Smooth muscle cell (in vitro differentiated cells): ENCODE results near the gene ZBTB20. TPM values are rescaled to one million over a fixed set of nuclear protein-coding genes. Genes with fewer than 3 reads are reported as not detected.

Source experiments
- DNase-seq: peaks from one replicate; lab custom pipeline; 2025; ENCODE audit not compliant: unreplicated experiment; lab: John Stamatoyannopoulos, UW
- H2AFZ ChIP-seq: fragments of 200-600 bp; sonication (generic); 2 replicates; pipeline ENCODE4 v1.6.0; 2016; ENCODE audit warnings: antibody characterized with exemption, low read depth, mild to moderate bottlenecking
- H3F3A ChIP-seq: fragments of 200-600 bp; sonication (generic); 2 replicates; pipeline ENCODE4 v1.6.0; 2017; ENCODE audit warnings: antibody characterized with exemption, low read depth
- H3K27ac ChIP-seq: fragments of 200-600 bp; sonication (generic); 2 replicates; pipeline ENCODE4 v1.5.1; 2016; ENCODE audit warnings: low read depth, mild to moderate bottlenecking
- H3K27me3 ChIP-seq: fragments of 200-600 bp; sonication (generic); 2 replicates; pipeline ENCODE4 v1.6.1; 2016; ENCODE audit warnings: low read depth, mild to moderate bottlenecking
- H3K36me3 ChIP-seq: fragments of 200-600 bp; sonication (generic); 2 replicates; pipeline ENCODE4 v1.5.1; 2016; ENCODE audit warnings: low read depth
- H3K4me1 ChIP-seq: fragments of 200-600 bp; sonication (generic); 2 replicates; pipeline ENCODE4 v1.5.1; 2016; ENCODE audit warnings: low read depth
- H3K4me2 ChIP-seq: fragments of 200-600 bp; sonication (generic); 2 replicates; pipeline ENCODE4 v1.6.0; 2016; ENCODE audit warnings: mild to moderate bottlenecking
- H3K4me3 ChIP-seq: fragments of 200-600 bp; sonication (generic); 2 replicates; pipeline ENCODE4 v1.5.1; 2016; ENCODE audit warnings: mild to moderate bottlenecking
- H3K79me2 ChIP-seq: fragments of 200-600 bp; sonication (generic); 2 replicates; pipeline ENCODE4 v1.6.0; 2016; ENCODE audit warnings: low read depth, mild to moderate bottlenecking
- H3K9ac ChIP-seq: fragments of 200-600 bp; sonication (generic); 2 replicates; pipeline ENCODE4 v1.6.0; 2016; ENCODE audit warnings: low read depth
- H3K9me3 ChIP-seq: fragments of 200-600 bp; sonication (generic); replicated peaks from 2 replicates; pipeline ENCODE4 v1.5.1; 2016; ENCODE audit warnings: low read depth
- H4K20me1 ChIP-seq: fragments of 200-600 bp; sonication (generic); 2 replicates; pipeline ENCODE4 v1.6.0; 2016; ENCODE audit warnings: low read depth
- CTCF ChIP-seq: fragments of 200-600 bp; sonication (generic); IDR thresholded peaks from 2 replicates; pipeline ENCODE4 v1.5.1; 2017; ENCODE audit warnings: borderline replicate concordance, mild to moderate bottlenecking, antibody characterized with exemption; ENCODE audit not compliant: insufficient read depth, poor library complexity, severe bottlenecking
- WGBS: methylation state at CpG from one replicate; pipeline ENCODE4 v1.1.7; 2016; ENCODE audit warnings: low lambda C conversion rate; 5-methylcytosine and 5-hydroxymethylcytosine counted together
- polyA plus RNA-seq: library from polyadenylated mRNA; unstranded; fragments of >200 nt; fragmentation: Nextera tagmentation; extraction: Ambion mirVana; gene quantifications from 2 replicates; pipeline ENCODE4 v1.2.1, GENCODE V29; 2016
- total RNA-seq: library from RNA; depleted of rRNA; stranded (reverse); fragments of >200 nt; gene quantifications from 2 replicates; pipeline ENCODE4 v1.2.3, GENCODE V29; 2014

ZBTB20 gene
- total and polyA plus RNA-seq, 2 experiments from 2014 or later: 4.9 to 6.8 TPM

- Histone ChIP-seq H2AFZ (no peak overlapping the region), H3K4me1 (no peaks in the 10 kb centered on the region), H4K20me1 (no peaks in the 10 kb centered on the region), H3K36me3 (no peaks in the 10 kb centered on the region), H3K9me3 (no peaks in the 10 kb centered on the region), H3K27me3 (no peaks in the 10 kb centered on the region), H3K4me2 (no peak overlapping the region), H3F3A (no peaks in the 10 kb centered on the region), H3K4me3 (no peak overlapping the region), H3K79me2 (no peaks in the 10 kb centered on the region), H3K9ac (no peak overlapping the region), H3K27ac (no peak overlapping the region)
- TF ChIP-seq CTCF: no peak
- 89% methylated on average over 3 of the region's 3 CpGs for WGBS
- no peak for DNase-seq
Measured at GRCh38 chr3:114725966-114726365, 421.1 kb downstream of the ZBTB20 start.

GRCh38 chr3:114722530-114722929 lies 424.6 kb downstream of the ZBTB20 start:
- Histone ChIP-seq H3K27me3 (no peaks in the 10 kb centered on the region), H3K27ac (no peak overlapping the region), H3K9ac (no peak overlapping the region), H2AFZ (no peak overlapping the region), H4K20me1 (no peaks in the 10 kb centered on the region), H3K36me3 (no peaks in the 10 kb centered on the region), H3F3A (no peaks in the 10 kb centered on the region), H3K9me3 (no peaks in the 10 kb centered on the region), H3K79me2 (no peaks in the 10 kb centered on the region), H3K4me1 (no peaks in the 10 kb centered on the region), H3K4me2 (no peak overlapping the region), H3K4me3 (no peak overlapping the region)
- no peak for DNase-seq
- 96% methylated on average over 1 of the region's 1 CpG for WGBS
- TF ChIP-seq CTCF: no peak

DNA sequence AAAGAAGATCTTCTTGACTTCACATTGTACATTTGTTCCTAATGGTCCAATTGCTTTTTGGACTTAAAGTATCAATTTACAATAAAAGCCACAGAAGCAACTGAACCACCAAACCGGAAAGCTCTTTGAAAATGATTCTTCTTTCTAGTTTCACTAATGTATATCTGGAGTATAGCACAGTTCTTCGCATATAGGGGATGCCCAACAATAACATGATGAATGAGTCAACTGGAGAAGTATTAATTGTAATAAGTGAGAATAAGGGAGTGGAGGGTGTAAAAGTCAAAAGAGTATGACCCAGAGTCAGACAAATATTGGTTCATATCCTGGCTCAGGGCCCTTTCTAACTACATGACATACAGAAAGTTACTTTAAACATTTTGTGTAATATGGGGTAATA lies 425.2 kb downstream of the ZBTB20 start:
- DNase-seq: no peak
- no peaks in the 10 kb centered on the region for H3K9me3 ChIP-seq
- no peak overlapping the region for H3K4me2 ChIP-seq
- TF ChIP-seq CTCF: no peak
- no peaks in the 10 kb centered on the region for H3K27me3 ChIP-seq
- 99% methylated on average over 2 of the region's 2 CpGs for WGBS
- no peak overlapping the region for H3K4me3 ChIP-seq
- H3K9ac ChIP-seq: no peak overlapping the region
- no peaks in the 10 kb centered on the region for H3F3A ChIP-seq
- no peak overlapping the region for H3K27ac ChIP-seq
- H3K4me1 ChIP-seq: no peaks in the 10 kb centered on the region
- H2AFZ ChIP-seq: no peak overlapping the region
- no peaks in the 10 kb centered on the region for H4K20me1 ChIP-seq
- no peaks in the 10 kb centered on the region for H3K36me3 ChIP-seq
- no peaks in the 10 kb centered on the region for H3K79me2 ChIP-seq

DNA sequence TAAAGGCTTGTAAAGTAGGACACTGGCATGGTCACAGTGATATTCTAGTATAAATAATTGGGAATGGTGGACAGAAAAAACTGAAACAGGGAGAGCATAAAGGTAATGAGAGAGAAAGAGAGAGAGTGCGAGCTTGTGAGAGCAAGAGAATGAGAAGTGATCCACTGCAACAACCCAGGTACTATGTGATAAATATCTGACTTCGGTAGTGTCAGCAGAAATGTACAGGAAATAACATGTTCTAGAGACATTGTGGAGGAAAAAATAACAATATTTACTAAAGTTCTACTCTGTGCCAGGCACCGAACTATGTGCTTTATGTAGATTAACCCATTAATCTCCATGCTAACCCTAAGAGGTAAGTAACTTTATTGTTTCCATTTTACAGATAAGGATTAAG lies 425.9 kb downstream of the ZBTB20 start:
- H3K9ac ChIP-seq: no peak overlapping the region
- no peaks in the 10 kb centered on the region for H3K27me3 ChIP-seq
- H3F3A ChIP-seq: no peaks in the 10 kb centered on the region
- H3K4me1 ChIP-seq: no peaks in the 10 kb centered on the region
- H3K4me3 ChIP-seq: no peak overlapping the region
- no peaks in the 10 kb centered on the region for H3K36me3 ChIP-seq
- TF ChIP-seq CTCF: no peak
- no peak overlapping the region for H3K4me2 ChIP-seq
- no peaks in the 10 kb centered on the region for H4K20me1 ChIP-seq
- no peak overlapping the region for H2AFZ ChIP-seq
- no peaks in the 10 kb centered on the region for H3K9me3 ChIP-seq
- no peak for DNase-seq
- no peak overlapping the region for H3K27ac ChIP-seq
- 91% methylated on average over 3 of the region's 3 CpGs for WGBS
- no peaks in the 10 kb centered on the region for H3K79me2 ChIP-seq
